PC-9 (cell line): ENCODE data around the gene SETMAR.

Experiments
- EZH2 ChIP-seq: fragments of 200-600 bp; sonication (generic); IDR thresholded peaks from 2 replicates; pipeline ENCODE4 v1.8.0; 2017; ENCODE audit warnings: antibody characterized with exemption, low read depth
- TF ChIP-seq, protein P1 (sequence below): fragments of 200-600 bp; sonication (generic); conservative IDR thresholded peaks from 2 replicates; pipeline ENCODE4 v1.6.1; 2017; ENCODE audit warnings: mixed run types, antibody characterized with exemption, mild to moderate bottlenecking, moderate library complexity

DNA sequence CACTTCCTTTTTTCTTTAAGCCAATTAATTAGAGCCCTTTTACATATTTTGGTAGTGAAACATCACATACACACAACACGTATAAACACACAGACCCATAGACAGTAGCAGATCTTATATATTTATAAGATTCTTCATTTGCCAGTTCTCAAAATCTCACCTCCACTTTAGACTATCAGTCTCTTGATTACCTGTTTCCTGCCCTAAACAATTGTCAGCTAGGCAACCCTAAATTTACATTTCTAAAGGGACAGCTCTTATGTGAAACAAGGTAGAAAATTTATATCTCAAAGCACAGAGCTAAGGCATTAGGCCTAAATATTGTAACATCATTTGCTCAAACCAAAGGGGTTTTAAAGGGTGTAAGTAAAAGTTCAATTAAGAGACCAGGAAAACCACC lies 28.9 kb downstream of the SETMAR start:
- TF ChIP-seq, protein P1, sequence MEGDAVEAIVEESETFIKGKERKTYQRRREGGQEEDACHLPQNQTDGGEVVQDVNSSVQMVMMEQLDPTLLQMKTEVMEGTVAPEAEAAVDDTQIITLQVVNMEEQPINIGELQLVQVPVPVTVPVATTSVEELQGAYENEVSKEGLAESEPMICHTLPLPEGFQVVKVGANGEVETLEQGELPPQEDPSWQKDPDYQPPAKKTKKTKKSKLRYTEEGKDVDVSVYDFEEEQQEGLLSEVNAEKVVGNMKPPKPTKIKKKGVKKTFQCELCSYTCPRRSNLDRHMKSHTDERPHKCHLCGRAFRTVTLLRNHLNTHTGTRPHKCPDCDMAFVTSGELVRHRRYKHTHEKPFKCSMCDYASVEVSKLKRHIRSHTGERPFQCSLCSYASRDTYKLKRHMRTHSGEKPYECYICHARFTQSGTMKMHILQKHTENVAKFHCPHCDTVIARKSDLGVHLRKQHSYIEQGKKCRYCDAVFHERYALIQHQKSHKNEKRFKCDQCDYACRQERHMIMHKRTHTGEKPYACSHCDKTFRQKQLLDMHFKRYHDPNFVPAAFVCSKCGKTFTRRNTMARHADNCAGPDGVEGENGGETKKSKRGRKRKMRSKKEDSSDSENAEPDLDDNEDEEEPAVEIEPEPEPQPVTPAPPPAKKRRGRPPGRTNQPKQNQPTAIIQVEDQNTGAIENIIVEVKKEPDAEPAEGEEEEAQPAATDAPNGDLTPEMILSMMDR: no peak
- TF ChIP-seq EZH2: no peak
